HG02938 (cell line): ENCODE results near the gene ZDHHC20.

Experiments
- ATAC-seq: cut with Tn5 transposase; IDR thresholded peaks from one replicate; pipeline ENCODE4 v1.9.1; 2021; ENCODE audit warnings: mild to moderate bottlenecking, moderate library complexity; ENCODE audit not compliant: unreplicated experiment

The ZDHHC20 gene, protein sequence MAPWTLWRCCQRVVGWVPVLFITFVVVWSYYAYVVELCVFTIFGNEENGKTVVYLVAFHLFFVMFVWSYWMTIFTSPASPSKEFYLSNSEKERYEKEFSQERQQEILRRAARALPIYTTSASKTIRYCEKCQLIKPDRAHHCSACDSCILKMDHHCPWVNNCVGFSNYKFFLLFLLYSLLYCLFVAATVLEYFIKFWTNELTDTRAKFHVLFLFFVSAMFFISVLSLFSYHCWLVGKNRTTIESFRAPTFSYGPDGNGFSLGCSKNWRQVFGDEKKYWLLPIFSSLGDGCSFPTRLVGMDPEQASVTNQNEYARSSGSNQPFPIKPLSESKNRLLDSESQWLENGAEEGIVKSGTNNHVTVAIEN

DNA sequence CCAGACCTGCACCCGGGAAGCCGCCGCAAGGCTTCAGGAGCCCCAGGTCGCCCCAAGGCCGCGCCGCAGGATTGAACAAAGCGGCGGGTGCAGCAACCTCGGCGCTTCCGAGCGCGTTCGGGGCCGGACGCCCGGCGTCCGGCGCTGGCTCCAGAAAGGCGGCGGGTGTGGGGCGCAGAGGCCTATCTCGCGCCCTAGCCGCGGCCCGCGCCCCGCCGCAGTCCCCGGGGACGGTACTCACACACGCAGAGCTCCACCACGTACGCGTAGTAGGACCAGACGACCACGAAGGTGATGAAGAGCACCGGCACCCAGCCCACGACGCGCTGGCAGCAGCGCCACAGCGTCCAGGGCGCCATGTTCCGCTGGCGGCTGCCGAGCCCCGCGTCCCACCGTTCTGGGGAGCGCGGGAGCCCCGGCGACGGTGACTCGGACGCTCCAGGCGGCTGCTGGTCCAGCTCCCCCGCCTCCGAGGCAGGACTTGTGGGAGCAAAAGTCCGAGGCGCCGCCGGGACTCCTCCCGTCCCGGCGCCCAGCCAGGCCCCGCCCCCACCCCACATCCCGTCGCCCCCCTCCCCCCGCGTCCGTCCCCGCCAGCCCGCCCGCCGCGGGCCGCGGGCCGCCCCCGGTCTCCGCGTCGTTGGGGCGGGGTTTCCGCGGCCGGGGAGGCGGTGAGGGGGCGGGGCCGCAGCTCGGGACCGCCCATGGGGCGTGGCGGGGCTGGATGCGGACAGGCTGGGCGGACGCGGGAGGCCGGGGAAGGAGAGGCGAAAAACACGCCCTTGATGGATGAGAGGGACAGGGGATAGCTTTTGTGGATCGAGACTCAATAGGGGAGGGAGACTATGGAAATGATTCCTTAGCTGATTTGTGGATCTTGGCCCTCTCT lies at the start of gene ZDHHC20:
TSS of gene ZDHHC20 (minus strand) at position 491 of the 889 bp plus-strand sequence. CDS start at position 359, 132 bp downstream.
- peak; percentile 76 for ATAC-seq

- no peak for ATAC-seq
Observed at GRCh38 chr13:21504379-21504778, 45.3 kb upstream of the ZDHHC20 start.

GRCh38 chr13:21501686-21502085 lies 42.6 kb upstream of the ZDHHC20 start:
- ATAC-seq, result no peak

- ATAC-seq, result no peak
Observed at GRCh38 chr13:21486322-21486721, 27.2 kb upstream of the ZDHHC20 start.

DNA sequence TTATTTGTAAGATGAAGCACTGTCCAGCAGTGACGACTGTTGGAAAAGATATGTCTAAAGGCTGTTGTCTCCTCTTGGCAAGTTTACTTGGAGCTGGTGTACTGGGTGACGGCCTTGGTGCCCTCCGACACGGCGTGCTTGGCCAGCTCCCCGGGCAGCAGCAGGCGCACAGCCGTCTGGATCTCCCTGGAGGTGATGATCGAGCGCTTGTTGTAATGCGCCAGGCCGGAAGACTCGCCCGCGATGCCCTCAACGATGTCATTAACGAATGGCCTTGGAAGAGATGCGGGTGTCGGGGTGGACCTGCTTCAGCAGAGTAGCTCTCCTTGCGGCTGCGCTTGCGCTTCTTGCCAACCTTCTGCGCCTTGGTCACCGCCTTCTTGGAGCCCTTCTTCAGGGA lies 24.6 kb upstream of the ZDHHC20 start:
- ATAC-seq, result no peak

- no peak for ATAC-seq
Observed at GRCh38 chr13:21481359-21481758, 22.3 kb upstream of the ZDHHC20 start.

GRCh38 chr13:21478881-21479808 lies 20.0 kb upstream of the ZDHHC20 start:
- ATAC-seq, result no peak

DNA sequence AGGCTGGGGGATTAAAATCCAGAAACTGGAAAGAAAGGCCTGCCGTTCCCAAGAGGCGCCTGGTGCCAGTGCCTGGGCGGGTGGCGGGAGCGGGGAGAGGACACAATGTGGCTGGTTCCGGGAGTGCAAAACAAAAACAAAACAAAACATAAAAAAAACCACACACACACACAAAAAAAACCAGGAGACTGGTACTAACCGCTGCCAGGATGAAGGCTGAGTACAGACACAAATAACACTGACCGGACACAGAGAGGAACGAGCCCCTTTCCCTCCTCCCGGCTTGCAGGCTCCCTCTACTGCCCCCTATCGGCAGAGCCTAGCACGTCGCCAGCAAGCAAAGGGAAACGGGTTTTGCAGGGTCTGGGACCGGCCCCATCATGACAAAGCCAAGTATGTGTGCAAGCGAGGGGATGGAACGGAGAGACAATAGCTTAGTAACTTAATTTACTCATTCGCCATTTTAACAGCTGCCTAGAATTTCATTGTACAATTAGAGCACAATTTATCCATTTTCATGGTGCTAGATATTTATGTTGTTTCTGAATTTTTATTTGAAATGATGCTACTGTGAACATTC lies 17.9 kb upstream of the ZDHHC20 start:
- peak; percentile 69 for ATAC-seq

GRCh38 chr13:21475115-21475514 lies 16.0 kb upstream of the ZDHHC20 start:
- ATAC-seq, result no peak

GRCh38 chr13:21470785-21471184 lies 11.7 kb upstream of the ZDHHC20 start:
- ATAC-seq, result no peak

DNA sequence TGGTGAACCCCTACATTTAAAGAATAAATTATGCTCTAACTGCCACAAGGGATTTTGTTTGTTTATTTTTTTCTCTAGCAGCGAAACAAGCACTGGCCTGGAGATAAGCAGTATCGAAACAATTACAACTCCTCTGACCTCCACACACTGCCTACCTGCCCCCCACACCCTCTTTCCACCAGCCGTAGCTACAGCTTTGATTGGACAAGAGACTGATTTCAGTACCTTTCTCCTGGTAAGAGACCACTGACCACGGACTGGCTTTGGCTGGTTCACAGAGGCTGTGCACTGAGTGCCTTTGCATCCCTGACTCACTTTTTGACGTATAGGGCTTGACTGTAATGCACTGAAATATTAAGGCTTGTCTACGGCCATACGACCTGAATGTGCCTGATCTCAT lies 7.4 kb upstream of the ZDHHC20 start:
- ATAC-seq, result no peak

DNA sequence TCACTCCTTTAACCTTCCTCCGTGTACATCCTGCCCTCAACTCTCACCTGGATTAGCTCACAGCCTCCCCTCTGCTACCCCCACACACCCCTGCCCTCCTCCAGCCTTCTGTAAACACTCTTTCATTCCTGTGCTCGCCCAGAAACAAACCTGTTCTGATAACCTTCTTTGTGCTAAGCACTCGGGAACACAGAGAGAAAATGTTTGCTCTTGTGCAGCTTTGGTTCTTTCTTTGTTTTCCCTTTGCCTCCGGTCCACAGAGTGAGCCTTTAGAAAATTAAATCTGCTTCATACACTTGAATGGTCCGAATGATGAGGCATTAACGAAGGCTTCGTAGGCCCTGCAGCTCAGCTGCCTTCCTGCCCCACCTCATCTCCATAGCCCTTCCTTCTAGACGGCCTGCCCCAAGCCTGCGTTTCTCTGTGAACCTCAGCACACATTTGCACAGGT lies 6.6 kb upstream of the ZDHHC20 start:
- no peak for ATAC-seq

- no peak for ATAC-seq
Observed at GRCh38 chr13:21463424-21463823, 4.3 kb upstream of the ZDHHC20 start.

GRCh38 chr13:21461131-21461530 lies 2.0 kb upstream of the ZDHHC20 start:
- no peak for ATAC-seq

DNA sequence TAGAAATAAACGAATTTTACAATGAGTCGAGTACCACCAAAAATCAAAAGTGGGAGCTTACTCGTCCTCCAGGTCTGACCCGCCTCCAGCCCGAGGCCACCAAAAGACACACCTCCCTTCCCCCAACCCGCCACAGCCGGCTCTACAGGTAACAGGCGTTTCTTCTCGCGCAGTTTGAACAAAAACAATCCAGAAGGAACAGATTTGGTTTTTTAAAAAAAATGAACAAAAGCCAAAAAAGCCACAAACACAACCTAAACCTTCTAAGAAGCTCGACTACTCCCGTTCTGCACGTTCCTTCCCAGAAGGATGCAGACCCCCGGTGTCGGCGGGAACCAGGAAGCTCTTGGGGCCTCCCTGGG lies 671 bp downstream of the ZDHHC20 start:
- ATAC-seq, result peak; percentile 46

GRCh38 chr13:21453387-21454081 lies 5.6 kb downstream of the ZDHHC20 start:
- no peak for ATAC-seq

DNA sequence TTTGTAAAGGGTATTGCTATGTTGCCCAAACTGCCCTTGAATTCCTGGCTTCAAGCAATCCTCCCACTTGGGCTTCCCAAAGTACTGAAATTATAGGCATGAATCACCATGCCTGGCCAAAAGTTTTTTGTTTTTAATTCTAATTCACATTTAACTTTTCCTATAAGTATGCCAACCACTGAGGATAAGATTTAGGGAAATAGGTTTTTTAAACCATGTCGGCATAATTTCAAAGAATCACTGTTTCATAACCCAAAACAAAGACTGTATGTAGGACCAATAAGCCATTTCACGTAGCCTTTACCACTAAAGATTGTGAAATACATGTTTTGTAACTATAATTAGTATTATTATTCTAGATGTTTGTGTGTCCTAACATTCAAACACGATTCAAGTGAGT lies 8.2 kb downstream of the ZDHHC20 start:
- ATAC-seq, result no peak

DNA sequence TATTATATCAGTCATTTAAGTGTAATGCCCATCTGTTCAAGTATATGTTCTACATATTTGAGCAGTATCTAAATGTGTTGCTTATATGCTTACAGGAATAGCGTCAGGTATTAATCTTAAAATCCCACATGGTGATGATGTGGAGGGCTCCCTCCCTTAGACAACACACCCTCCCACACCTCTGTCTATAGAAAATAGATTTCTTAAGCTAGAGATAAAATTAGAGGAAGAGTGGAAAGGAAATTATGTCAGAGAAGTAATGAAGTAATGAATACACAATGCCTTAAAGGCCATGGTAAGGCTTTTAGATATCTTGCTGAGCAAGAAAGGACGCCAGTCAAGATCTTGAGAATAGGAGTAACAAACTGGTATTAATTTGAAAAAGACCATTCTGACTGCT lies 12.4 kb downstream of the ZDHHC20 start:
- ATAC-seq, result no peak

GRCh38 chr13:21445759-21446158 lies 13.3 kb downstream of the ZDHHC20 start:
- no peak for ATAC-seq

DNA sequence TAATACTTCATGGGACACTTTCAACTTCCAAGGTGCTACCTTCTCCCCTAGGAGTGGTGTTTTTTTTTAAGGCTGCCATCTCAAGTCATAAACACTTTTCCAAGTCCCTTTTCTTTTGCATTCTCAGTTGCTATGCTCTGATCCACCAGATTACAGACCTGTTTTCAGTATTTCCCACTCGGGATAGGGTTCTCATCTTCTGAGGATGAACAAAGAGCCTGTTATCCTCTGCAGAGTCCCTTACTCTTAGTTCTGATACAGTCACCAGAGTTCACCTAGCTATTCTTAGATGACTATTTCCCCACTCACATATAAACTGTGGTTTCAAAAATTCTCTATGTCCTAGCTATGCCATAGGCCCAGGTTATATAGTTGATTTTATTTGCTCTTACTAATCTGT lies 15.9 kb downstream of the ZDHHC20 start:
- ATAC-seq, result no peak
